Superior temporal gyrus (tissue), 1 donor: ENCODE measurements around the gene TCTN3.
"Not testable (repeated sequence)": the region's sequence is repeated elsewhere in the genome, so short reads cannot be mapped to it uniquely, and the experiment has no call there.

Source experiments
- DNase-seq: peaks from one replicate; pipeline ENCODE4 v3.0.0-alpha.2; 2016; ENCODE audit errors: extremely low spot score

The TCTN3 gene, protein sequence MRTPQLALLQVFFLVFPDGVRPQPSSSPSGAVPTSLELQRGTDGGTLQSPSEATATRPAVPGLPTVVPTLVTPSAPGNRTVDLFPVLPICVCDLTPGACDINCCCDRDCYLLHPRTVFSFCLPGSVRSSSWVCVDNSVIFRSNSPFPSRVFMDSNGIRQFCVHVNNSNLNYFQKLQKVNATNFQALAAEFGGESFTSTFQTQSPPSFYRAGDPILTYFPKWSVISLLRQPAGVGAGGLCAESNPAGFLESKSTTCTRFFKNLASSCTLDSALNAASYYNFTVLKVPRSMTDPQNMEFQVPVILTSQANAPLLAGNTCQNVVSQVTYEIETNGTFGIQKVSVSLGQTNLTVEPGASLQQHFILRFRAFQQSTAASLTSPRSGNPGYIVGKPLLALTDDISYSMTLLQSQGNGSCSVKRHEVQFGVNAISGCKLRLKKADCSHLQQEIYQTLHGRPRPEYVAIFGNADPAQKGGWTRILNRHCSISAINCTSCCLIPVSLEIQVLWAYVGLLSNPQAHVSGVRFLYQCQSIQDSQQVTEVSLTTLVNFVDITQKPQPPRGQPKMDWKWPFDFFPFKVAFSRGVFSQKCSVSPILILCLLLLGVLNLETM

DNA sequence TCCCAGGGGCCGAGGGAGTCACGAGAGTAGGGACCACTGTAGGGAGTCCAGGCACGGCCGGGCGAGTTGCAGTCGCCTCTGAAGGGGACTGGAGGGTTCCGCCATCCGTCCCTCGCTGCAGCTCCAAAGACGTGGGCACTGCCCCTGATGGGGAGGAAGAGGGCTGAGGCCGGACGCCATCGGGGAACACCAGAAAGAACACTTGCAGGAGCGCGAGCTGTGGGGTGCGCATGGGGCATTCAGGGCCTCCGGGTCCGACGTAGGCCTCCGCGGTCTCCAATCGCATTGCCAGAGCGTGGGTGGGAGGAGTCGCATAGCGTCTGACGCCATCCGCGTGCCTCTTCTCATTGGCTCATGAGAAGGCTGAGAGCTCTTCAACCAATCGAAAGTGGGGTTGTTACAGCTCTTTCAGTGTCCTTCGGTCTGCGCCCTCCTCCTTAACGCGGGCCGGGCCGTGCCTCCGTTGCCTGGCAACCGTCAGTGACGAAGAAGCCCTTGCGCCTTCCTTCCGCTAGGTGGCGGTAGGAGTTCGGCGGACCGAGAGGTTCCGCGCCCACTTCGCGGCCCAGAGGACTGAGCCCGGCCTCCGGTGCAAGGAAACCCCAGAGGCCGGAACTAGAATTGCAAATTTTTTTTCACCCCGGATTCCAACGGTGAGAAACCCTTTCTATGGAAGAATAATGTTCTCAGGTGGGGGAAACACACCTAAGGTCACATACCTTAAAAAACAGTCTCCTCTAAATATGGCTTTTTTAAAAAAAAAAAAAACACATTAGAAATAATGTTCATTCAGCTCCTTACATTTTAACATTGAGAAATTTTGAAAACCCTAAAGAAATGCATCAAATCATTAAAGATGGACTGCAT is at the start of gene TCTN3:
Gene TCTN3 (minus strand): TSS at position 260 of the 867 bp plus-strand sequence. CDS start 28 bp downstream, at position 232.
- peak; percentile 100 for DNase-seq

DNA sequence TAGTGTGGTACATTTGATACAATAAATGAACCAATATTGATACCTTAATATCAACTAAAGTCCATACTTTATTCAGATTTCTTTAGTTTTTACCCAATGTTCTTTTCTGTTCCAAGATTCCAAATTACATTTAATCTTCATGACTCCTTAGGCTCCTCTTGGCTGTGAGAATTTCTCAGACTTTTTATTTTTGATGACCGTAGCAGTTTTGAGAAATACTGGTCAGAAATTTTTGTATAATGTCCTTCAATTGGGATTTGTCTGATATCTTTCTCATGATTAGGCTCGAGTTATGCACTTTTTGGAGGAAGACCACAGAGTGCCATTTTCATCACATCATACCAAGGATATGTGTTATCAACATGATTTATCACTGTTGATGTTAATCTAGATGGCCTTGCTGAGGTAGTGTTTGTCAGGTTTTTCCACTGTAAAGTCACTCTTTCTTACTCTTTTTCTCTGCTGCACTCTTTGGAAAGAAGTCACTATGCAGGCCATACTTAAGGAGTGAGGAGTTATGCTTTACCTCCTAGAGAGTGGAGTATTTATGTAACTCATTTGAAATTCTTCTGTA is 49.3 kb upstream of the TCTN3 start:
- no peak for DNase-seq

- DNase-seq = no peak
Measured at GRCh38 chr10:95742485-95742884, 48.8 kb upstream of the TCTN3 start.

DNA sequence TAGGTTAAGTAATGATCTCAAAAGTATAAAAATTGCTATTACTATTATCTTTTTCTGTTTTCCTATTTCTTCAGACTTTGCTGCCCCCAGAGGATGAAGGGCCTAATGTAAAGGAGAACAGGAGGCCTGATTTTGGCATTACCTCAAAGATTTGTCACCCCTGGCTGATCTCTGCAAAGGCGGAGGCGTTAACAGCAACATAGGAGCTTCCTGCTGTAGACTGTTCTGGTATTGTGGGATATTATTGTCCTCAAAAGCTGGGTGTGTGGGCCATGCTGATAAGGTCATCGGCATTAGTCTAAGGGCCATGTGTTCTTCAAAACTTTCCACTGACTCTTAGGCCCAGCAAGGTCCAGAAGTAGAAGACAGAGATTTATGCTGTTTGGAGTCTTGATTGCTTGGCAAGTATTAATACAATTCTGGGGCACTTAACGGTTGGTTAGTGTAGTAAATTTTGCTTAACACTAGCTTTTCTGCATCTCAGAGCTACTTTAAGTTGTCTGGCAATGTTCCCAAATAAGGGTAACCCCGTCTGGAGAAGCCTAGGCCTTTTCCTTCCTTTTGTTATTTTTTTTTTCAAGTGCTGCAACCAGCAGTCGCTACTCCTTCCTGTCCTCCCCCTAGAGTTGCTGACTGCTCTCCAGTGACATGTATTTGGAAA is 48.2 kb upstream of the TCTN3 start:
- no peak for DNase-seq

- DNase-seq = no peak
Measured at GRCh38 chr10:95739056-95739455, 45.3 kb upstream of the TCTN3 start.

GRCh38 chr10:95732907-95733306 is 39.2 kb upstream of the TCTN3 start:
- DNase-seq = not testable (repeated sequence)

DNA sequence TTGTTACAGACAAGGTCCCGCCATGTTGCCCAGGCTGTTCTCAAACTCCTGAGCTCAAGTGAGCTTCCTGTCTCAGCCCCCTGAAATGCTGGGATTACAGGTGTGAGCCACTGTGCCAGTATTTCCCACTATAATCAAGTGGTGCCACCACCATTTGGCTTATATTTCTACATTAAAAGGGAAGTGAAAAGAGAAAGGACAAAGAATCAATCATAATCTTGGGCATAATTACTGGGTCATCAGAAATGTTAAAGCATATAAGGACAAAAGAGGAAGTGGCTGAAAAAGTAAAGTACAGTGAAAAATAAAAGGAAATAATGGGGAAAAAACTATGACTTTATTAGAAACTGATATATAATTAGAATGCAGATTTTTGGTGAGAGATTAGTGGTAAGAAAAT is 36.5 kb upstream of the TCTN3 start:
- no peak for DNase-seq

GRCh38 chr10:95729323-95730055 is 35.8 kb upstream of the TCTN3 start:
- DNase-seq = no peak

- DNase-seq = no peak
Measured at GRCh38 chr10:95728526-95728925, 34.8 kb upstream of the TCTN3 start.

DNA sequence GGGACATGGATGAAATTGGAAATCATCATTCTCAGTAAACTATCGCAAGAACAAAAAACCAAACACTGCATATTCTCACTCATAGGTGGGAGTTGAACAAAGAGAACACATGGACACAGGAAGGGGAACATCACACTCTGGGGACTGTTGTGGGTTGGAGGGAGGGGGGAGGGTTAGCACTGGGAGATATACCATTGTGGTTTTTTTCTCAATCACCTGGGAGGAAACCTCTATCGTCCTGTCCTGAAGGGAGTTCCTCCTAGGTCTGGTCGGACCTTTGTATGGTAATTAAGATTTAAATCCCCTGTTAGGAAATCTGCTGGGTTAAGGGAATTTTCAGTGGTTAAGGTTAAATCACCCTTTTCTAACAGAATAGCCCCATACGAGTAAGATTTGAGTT is 28.8 kb upstream of the TCTN3 start:
- not testable (repeated sequence) for DNase-seq

DNA sequence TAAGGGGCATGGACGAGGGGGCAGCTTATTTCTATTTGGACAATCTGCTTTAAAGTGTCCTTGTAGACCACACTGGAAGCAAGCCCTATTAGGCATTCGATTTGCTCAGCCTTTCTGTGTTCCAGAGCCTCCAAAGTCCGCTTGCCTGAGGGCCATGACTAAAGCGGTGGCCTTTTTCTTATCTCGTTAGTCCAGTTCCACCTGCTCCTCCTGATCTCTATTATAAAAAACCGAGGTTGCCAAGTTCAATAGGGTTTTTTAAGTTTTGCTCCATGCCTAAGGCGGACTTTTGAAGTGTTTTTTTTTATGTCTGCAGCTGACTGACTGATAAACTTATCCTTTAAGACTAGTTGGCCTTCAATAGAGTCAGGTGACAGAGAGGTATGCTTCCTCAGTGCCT is 27.0 kb upstream of the TCTN3 start:
- DNase-seq = not testable (repeated sequence)

DNA sequence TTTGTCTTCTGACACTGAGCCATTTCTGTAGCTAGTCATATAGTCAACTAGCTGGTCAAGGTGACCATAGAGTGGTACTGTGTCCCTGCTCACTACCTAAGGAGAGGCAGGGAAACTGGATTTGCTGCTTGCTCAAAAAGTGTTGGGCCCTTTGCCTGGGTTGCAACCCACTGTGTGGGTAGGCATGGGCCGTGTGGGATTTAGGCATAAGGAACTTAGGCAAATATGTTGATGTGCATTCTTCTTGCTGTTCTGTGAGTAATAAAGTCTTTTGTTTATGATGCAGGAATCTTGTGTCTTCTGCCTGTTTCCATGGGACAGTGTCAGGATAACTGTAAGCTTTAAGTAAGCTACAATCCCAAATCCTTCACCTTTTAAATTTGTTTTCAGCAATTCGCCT is 23.1 kb upstream of the TCTN3 start:
- no peak for DNase-seq

GRCh38 chr10:95716466-95716865 is 22.7 kb upstream of the TCTN3 start:
- DNase-seq = no peak

GRCh38 chr10:95711492-95711891 is 17.8 kb upstream of the TCTN3 start:
- no peak for DNase-seq

DNA sequence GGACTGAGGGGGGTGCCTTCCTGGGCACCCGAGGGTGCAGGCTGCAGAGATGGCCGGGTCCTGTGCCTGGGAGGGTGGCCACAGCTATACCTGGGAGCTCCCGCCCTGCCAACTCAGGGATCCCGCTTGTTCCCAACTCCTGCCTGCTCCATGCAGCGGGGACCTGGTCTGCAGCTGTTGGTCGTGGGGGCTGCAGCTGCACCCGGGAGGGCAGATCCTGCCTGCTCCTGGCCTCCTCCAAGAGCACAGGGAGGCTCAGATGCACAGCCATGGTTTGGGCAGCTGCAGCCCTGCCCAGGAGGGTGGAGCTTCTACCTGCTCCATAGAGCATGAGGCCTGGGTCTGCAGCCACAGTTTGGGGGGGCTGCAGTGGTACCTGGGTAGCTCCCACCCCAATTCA is 13.3 kb upstream of the TCTN3 start:
- DNase-seq = no peak

- no peak for DNase-seq
Measured at GRCh38 chr10:95706573-95706972, 12.8 kb upstream of the TCTN3 start.

DNA sequence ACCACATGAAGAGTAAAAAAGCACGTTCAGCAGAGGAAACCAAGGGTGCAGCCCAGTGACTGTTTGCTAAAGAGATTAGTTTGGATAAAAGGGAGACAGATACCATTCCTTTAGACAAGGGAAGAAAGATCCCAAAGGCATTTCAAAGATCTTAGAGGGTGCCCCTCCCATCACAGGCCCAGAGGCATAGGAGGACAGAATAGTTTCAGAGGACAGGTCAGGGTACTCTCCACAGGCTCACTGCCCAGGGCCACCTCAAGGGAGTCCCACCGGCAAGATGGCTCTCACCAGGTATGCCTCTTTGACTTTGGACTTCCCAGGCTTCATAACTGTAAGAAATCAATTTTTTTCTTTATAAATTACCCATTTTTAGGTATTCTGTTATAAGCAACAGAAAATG is 4.7 kb upstream of the TCTN3 start:
- DNase-seq = no peak

DNA sequence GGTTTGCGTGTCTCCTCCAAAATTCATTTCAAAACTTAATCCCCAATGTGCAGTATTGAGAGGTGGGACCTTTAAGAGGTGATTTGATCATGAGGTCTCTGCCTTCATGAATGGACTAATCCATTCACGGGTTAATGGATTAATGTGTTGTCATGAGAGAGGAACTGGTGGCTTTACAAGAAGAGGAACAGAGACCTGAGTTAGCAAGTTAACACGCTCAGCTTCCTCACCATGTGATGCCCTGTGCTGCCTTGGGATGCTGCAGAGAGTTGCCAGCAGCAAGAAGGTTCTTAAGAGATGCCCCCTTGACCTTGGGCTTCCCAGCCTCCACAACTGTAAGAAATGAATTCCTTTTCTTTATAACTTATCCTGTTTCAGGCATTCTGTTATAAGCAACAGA is 3.7 kb upstream of the TCTN3 start:
- peak; percentile 31 for DNase-seq

DNA sequence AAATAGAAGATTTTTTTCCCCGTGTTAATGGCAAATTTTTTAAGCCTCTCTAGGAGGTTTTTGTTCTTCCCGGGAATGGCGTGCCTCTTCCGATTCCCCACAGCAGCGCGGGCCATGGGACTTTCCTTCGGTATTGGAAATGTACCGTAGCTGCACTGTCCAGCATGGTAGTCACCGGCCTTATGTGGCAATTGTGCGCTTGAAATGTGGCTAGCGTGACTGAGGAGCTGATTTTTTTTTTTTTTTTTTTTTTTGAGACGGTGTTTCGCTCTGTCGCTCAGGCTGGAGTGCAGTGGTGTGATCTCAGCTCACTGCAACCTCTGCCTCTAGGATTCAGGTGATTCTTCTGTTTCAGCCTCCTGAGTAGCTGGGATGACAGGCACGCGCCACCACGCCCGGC is 938 bp upstream of the TCTN3 start:
- no peak for DNase-seq

GRCh38 chr10:95693071-95693667 is 558 bp downstream of the TCTN3 start:
- DNase-seq = no peak
